ENCODE data around the gene OR56A5.

OR56A5 gene

DNA sequence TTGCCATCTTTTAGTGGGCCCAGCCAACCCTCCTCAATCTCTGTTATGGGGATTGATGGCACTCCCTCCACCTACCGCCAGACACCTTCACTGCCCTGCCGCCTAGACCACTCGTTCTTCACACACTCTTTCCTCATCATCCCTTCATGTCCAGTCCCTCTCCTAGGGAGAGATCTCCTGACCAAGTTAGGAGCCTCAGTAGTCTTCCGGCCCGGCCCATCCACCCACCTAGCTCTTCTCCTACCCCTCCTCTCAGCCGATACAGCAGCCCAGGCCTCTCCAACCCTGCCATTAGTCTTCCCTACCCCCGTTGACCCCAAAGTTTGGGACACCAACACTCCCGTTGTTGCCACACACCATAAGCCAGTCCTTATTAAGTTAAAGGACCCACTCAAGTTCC lies 37.2 kb downstream of the OR56A5 start:
- DNase-seq: no peak

DNA sequence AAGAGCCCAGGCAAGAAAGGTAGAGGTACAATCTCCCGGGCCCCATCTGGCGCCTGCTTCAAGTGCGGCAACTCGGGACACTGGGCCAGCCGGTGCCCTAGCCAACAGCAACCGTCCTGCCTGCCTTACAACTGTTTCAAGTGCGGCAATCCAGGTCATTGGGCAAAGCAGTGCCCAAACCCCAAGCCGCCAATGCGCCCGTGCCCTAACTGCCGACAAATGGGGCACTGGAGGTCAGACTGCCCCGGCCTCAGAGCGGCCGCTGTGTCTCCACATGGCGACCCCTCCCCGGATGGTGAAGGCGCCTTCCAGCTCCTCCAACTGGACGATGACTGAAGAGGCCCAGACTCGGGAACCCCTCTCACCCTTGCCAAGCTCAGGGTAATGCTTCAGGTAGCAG lies 37.7 kb downstream of the OR56A5 start:
- DNase-seq: no peak

- DNase-seq: no peak
Observed at GRCh38 chr11:5929571-5930368, 38.5 kb downstream of the OR56A5 start.

GRCh38 chr11:5928811-5929210 lies 39.5 kb downstream of the OR56A5 start:
- DNase-seq: no peak

- DNase-seq: no peak
Observed at GRCh38 chr11:5928271-5928670, 40.0 kb downstream of the OR56A5 start.

- DNase-seq: no peak
Observed at GRCh38 chr11:5923794-5924193, 44.5 kb downstream of the OR56A5 start.

- no peak for DNase-seq
Observed at GRCh38 chr11:5923427-5923776, 44.9 kb downstream of the OR56A5 start.

GRCh38 chr11:5922749-5923426 lies 45.4 kb downstream of the OR56A5 start:
- no peak for DNase-seq

All from activated T-cell treated with anti-CD3 and anti-CD28 coated beads, Interleukin-2, amount 50 U/mL, for 1 hour (primary cell).